Measurements from ENCODE around the gene SMURF1.

SMURF1 gene

DNA sequence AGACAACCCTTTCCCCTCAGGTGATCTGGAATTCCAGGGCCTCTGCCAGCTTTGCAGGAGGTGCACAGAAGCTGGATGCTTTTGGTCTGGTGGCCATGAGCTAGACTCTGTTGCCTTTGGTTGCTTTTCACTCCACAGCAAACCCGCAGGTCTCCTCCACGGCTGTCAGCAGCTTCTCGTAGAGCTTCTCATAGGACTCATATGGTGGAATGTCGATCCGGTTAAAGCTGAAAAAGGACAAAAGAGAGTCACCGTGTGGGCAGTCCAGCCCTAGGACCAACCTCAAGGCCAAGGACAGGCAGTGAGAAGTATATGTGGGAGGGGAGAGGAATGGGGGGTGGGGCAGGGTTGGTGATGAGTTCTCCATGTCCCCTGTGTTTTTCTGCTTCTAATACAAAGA lies 113.5 kb downstream of the SMURF1 start:
- WGBS (ENCODE audit: insufficient coverage, insufficient read length): no CpG with 5 or more reads among the region's 6 CpGs

DNA sequence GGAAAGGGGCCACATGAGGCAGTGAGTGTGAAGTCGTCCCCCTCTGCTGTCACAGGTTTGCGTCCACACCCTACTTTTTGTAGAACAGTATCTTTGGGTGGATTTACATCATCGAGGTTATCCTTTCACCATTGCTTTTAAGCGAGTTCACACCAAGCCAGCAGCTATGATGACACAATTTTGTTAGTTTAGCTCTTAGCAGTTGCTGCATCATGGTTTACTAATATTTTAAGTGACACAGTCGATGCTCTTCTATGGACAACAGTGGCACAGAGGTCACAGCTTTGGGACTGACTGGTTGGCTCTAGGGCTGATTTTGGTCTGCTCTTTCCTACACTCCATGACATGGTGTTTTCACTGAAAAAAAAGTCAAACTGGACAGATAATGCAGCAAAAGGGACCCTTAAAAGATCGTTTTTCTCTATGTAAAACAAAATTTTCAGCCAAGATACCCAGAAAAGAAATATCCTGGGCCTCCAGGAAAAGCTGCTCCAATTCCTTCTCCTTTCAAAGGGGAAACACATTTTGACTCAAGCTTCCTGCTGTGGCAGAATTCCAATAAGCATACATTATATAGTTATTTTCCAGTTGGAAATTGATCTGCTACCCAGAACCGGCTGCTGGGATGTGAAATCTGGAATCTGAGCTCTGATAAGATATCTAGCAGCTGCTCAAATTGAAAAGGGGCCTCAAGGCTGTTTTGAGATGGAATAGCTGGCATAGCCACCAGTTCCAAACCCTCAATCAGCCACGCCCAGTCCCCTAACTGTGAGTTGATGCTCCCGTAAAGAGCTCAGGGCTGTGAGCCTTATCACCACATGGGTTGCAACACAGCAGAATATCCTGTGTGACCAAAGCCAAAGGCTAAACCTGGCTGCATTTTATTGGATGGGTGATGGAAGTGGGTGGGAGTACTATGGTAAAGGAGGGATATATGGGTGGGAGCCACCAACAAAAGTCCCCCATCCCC lies 114.2 kb downstream of the SMURF1 start:
- Histone ChIP-seq H3K4me1 (ENCODE audit: control insufficient read depth, insufficient read depth, low read length) (no peaks in the 10 kb centered on the region), H3K36me3 (ENCODE audit: control insufficient read depth, insufficient read depth, low read length) (peaks cover 23% of the 10 kb centered on the region)

More for the DNA sequence above, 113.5 kb downstream of the SMURF1 start:
- H3K27ac ChIP-seq (ENCODE audit: low read length): no peak overlapping the region
- no peak overlapping the region for H3K4me3 ChIP-seq (ENCODE audit: low read length)
- H3K36me3 ChIP-seq (ENCODE audit: control insufficient read depth, insufficient read depth, low read length): peaks cover 30% of the 10 kb centered on the region
- no peaks in the 10 kb centered on the region for H3K9me3 ChIP-seq (ENCODE audit: control insufficient read depth, insufficient read depth, low read length)
- no peaks in the 10 kb centered on the region for H3K27me3 ChIP-seq (ENCODE audit: control insufficient read depth, insufficient read depth, low read length)
- no peaks in the 10 kb centered on the region for H3K4me1 ChIP-seq (ENCODE audit: control insufficient read depth, insufficient read depth, low read length)
- no peak for DNase-seq (ENCODE audit: low read depth, low spot score)

DNA sequence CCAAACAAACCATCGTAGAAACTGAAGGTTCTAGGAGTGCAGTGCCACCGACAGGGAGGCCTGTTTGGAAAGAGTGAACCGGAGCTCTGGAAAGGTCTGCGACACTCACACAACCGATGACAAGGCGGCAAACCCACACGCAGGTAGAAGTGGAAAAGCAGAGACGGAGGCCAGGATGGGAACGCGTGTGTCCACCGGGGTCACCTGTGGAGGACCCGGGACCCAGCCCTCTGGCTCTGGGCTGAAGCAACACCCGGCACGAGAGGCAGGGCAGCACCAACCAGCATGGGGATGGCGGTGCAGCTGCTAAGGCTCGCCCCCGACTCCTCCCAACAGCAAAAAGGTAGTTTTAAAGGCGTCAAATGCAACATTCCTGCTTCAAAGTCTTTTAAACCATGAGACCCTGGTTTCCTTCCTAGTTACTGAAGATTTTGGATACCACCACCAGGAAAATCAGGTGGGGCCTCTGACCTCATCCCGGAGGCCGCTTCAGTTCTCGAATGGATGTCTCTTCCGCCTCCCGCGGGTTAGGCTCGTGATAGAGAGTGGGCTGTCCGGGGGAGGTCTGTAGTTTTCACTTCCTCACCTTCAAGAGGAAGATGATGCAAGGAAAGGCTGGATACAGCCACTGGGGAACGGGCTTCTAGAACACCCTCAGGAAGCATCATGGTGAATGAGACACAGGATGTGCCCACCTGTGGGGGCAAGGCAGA lies 115.5 kb downstream of the SMURF1 start:
- no peak overlapping the region for H3K27ac ChIP-seq (ENCODE audit: low read length)
- H3K4me1 ChIP-seq (ENCODE audit: control insufficient read depth, insufficient read depth, low read length): no peaks in the 10 kb centered on the region

More for the DNA sequence above, 114.2 kb downstream of the SMURF1 start:
- DNase-seq (ENCODE audit: low read depth, low spot score): no peak
- H3K27ac ChIP-seq (ENCODE audit: low read length): no peak overlapping the region
- H3K9me3 ChIP-seq (ENCODE audit: control insufficient read depth, insufficient read depth, low read length): no peaks in the 10 kb centered on the region
- no peak overlapping the region for H3K4me3 ChIP-seq (ENCODE audit: low read length)
- no peaks in the 10 kb centered on the region for H3K27me3 ChIP-seq (ENCODE audit: control insufficient read depth, insufficient read depth, low read length)
- WGBS (ENCODE audit: insufficient coverage, insufficient read length): no CpG with 5 or more reads among the region's 9 CpGs

DNA sequence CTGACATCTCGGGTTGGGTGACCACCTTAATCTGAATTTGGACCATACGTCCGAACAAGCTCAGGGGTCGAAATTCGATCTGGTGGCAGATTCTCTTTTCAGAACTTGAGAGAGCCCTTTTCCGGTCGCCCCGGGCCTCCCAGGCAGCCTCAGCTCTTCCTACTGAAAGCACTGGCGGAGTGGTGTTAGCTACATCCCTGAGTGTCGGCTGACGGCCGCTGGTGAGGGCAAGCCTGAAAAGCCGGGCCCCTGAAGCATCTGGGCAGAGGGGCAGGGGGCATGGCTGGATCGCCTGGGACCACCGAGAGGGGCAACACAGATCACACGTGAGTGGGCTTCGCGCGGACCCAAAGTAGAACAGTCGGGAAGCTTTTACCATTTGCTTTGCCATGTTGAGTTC lies 116.1 kb downstream of the SMURF1 start:
- no peak for DNase-seq (ENCODE audit: low read depth, low spot score)
- Histone ChIP-seq H3K9me3 (ENCODE audit: control insufficient read depth, insufficient read depth, low read length) (no peaks in the 10 kb centered on the region), H3K27ac (ENCODE audit: low read length) (no peak overlapping the region), H3K36me3 (ENCODE audit: control insufficient read depth, insufficient read depth, low read length) (peaks cover 13% of the 10 kb centered on the region), H3K4me1 (ENCODE audit: control insufficient read depth, insufficient read depth, low read length) (no peaks in the 10 kb centered on the region), H3K4me3 (ENCODE audit: low read length) (no peak overlapping the region), H3K27me3 (ENCODE audit: control insufficient read depth, insufficient read depth, low read length) (no peaks in the 10 kb centered on the region)
- no CpG with 5 or more reads among the region's 20 CpGs for WGBS (ENCODE audit: insufficient coverage, insufficient read length)

More for the DNA sequence above, 115.5 kb downstream of the SMURF1 start:
- Histone ChIP-seq H3K4me3 (ENCODE audit: low read length) (no peak overlapping the region), H3K27me3 (ENCODE audit: control insufficient read depth, insufficient read depth, low read length) (no peaks in the 10 kb centered on the region), H3K9me3 (ENCODE audit: control insufficient read depth, insufficient read depth, low read length) (no peaks in the 10 kb centered on the region), H3K36me3 (ENCODE audit: control insufficient read depth, insufficient read depth, low read length) (peaks cover 16% of the 10 kb centered on the region)
- no CpG with 5 or more reads among the region's 27 CpGs for WGBS (ENCODE audit: insufficient coverage, insufficient read length)
- DNase-seq (ENCODE audit: low read depth, low spot score): no peak

DNA sequence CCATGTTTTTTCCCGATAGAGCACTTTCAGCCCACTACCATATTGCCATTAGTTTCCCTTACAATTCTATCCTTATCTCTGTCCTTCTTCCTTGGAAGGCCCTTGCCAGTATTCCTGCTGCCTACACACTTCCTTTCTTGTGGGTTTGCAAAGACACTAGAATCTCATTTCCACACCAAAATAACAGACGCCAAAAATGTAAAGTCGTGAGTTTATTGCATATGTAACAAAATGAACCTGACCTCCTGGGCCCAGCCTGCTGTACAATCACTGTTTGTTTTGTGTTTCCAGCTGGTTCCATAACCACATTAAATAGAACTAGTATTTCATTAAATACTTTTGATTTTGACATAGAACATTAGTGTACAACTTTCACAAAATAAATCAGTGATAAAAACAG lies 116.7 kb downstream of the SMURF1 start:
- no peak overlapping the region for H3K4me3 ChIP-seq (ENCODE audit: low read length)

DNA sequence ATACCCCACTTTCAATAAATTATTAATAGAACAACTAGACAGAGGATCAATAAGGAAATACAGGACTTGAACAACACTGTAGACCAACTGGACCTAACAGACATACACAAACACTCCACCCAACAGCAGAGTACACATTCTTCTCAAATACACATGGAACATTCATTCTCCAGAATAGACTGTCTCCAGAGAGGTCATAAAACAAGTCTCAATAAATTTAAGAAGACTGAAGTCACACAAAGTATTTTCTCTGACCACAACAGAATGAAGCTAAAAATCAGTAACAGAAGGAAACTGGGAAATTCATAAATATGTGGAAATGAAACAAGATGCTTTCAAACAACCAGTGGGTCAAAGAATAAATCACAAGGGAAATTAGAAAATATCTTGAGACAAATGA lies 119.8 kb downstream of the SMURF1 start:
- Histone ChIP-seq H3K27me3 (ENCODE audit: control insufficient read depth, insufficient read depth, low read length) (no peaks in the 10 kb centered on the region), H3K27ac (ENCODE audit: low read length) (no peak overlapping the region), H3K9me3 (ENCODE audit: control insufficient read depth, insufficient read depth, low read length) (no peaks in the 10 kb centered on the region), H3K4me1 (ENCODE audit: control insufficient read depth, insufficient read depth, low read length) (no peaks in the 10 kb centered on the region), H3K36me3 (ENCODE audit: control insufficient read depth, insufficient read depth, low read length) (peaks cover 3% of the 10 kb centered on the region), H3K4me3 (ENCODE audit: low read length) (no peak overlapping the region)
- DNase-seq (ENCODE audit: low read depth, low spot score): no peak

More for the DNA sequence above, 116.7 kb downstream of the SMURF1 start:
- Histone ChIP-seq H3K9me3 (ENCODE audit: control insufficient read depth, insufficient read depth, low read length) (no peaks in the 10 kb centered on the region), H3K27me3 (ENCODE audit: control insufficient read depth, insufficient read depth, low read length) (no peaks in the 10 kb centered on the region), H3K36me3 (ENCODE audit: control insufficient read depth, insufficient read depth, low read length) (peaks cover 13% of the 10 kb centered on the region), H3K4me1 (ENCODE audit: control insufficient read depth, insufficient read depth, low read length) (no peaks in the 10 kb centered on the region), H3K27ac (ENCODE audit: low read length) (no peak overlapping the region)
- WGBS (ENCODE audit: insufficient coverage, insufficient read length): no CpG with 5 or more reads among the region's 3 CpGs
- DNase-seq (ENCODE audit: low read depth, low spot score): no peak

- DNase-seq (ENCODE audit: low read depth, low spot score): no peak
- no peaks in the 10 kb centered on the region for H3K4me1 ChIP-seq (ENCODE audit: control insufficient read depth, insufficient read depth, low read length)
- H3K27ac ChIP-seq (ENCODE audit: low read length): no peak overlapping the region
- H3K4me3 ChIP-seq (ENCODE audit: low read length): no peak overlapping the region
- no CpG with 5 or more reads among the region's 3 CpGs for WGBS (ENCODE audit: insufficient coverage, insufficient read length)
- H3K9me3 ChIP-seq (ENCODE audit: control insufficient read depth, insufficient read depth, low read length): no peaks in the 10 kb centered on the region
- no peaks in the 10 kb centered on the region for H3K27me3 ChIP-seq (ENCODE audit: control insufficient read depth, insufficient read depth, low read length)
- no peaks in the 10 kb centered on the region for H3K36me3 ChIP-seq (ENCODE audit: control insufficient read depth, insufficient read depth, low read length)
These were observed 121.9 kb downstream of the SMURF1 start for GRCh38 chr7:99021941-99022560.

GRCh38 chr7:99020413-99020715 lies 123.5 kb downstream of the SMURF1 start:
- Histone ChIP-seq H3K27ac (ENCODE audit: low read length) (no peak overlapping the region), H3K9me3 (ENCODE audit: control insufficient read depth, insufficient read depth, low read length) (no peaks in the 10 kb centered on the region), H3K4me3 (ENCODE audit: low read length) (no peak overlapping the region), H3K4me1 (ENCODE audit: control insufficient read depth, insufficient read depth, low read length) (no peaks in the 10 kb centered on the region), H3K27me3 (ENCODE audit: control insufficient read depth, insufficient read depth, low read length) (no peaks in the 10 kb centered on the region), H3K36me3 (ENCODE audit: control insufficient read depth, insufficient read depth, low read length) (no peaks in the 10 kb centered on the region; the same call in 1 of the 2 replicates)
- no CpG with 5 or more reads among the region's 3 CpGs for WGBS (ENCODE audit: insufficient coverage, insufficient read length)
- DNase-seq (ENCODE audit: low read depth, low spot score): no peak

DNA sequence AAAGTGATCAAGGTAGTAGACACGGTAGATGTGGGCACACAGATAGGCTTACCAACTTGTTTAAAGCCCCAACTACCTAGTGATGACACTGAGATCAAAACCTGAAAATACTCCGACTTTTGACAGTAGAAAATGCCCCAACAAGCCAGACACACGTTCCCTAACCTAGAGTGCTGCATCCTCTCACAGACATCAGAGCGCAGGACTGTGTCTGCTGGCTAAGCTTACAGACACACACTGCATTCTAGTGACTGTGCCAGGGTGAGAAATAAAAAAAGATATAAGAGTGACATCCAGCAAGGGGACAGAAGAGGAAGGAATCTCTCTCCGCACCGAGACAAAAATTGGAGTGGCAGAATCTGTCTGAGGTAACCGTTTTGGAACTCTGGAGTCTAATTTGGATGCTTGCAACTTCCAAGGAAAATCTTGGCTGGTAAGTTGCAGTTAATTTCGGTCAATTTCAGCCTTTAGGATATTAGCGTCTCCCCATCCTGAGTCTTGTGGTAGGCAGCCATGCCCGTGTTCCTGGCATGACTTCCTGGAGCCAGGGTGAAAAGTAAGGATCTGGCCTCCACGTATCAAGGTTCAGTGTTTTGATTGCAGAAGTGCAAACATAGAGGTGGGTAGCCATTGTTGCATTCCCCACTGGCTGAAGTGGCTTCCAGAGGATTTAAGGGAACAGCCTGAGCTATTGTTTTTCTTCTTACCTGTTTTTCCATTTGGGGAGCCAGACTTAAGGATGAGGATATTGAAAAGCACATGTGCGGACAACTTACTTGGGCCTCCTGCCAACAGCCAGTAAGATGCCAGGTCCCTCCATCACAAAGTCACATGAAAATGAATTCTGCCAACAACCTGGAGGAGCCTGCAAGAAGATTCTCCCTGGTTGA lies 124.1 kb downstream of the SMURF1 start:
- Histone ChIP-seq H3K36me3 (ENCODE audit: control insufficient read depth, insufficient read depth, low read length) (no peaks in the 10 kb centered on the region; the same call in 1 of the 2 replicates), H3K27me3 (ENCODE audit: control insufficient read depth, insufficient read depth, low read length) (no peaks in the 10 kb centered on the region), H3K4me1 (ENCODE audit: control insufficient read depth, insufficient read depth, low read length) (no peaks in the 10 kb centered on the region), H3K27ac (ENCODE audit: low read length) (no peak overlapping the region), H3K4me3 (ENCODE audit: low read length) (no peak overlapping the region), H3K9me3 (ENCODE audit: control insufficient read depth, insufficient read depth, low read length) (no peaks in the 10 kb centered on the region)
- no peak for DNase-seq (ENCODE audit: low read depth, low spot score)
- no CpG with 5 or more reads among the region's 12 CpGs for WGBS (ENCODE audit: insufficient coverage, insufficient read length)

DNA sequence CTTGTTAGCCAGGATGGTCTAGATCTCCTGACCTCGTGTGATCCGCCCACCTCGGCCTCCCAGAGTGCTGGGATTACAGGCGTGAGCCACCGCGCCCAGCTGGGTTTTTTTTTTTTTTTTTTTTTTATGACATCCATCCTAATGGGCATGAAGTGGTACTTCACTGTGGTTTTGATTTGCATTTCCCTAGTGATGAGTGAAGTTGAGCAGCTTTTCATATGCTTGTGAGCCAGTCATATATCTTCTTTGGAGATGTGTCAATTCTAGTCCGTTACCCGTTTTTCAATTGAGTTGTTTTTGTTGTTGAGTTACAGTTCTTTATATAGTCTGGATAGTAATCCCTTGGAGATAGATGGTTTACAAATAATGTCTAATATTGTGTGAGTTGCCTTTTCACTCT lies 127.7 kb downstream of the SMURF1 start:
- no CpG with 5 or more reads among the region's 8 CpGs for WGBS (ENCODE audit: insufficient coverage, insufficient read length)
- no peaks in the 10 kb centered on the region for H3K9me3 ChIP-seq (ENCODE audit: control insufficient read depth, insufficient read depth, low read length)
- H3K27me3 ChIP-seq (ENCODE audit: control insufficient read depth, insufficient read depth, low read length): no peaks in the 10 kb centered on the region
- H3K4me3 ChIP-seq (ENCODE audit: low read length): no peak overlapping the region
- no peak for DNase-seq (ENCODE audit: low read depth, low spot score)
- no peak overlapping the region for H3K27ac ChIP-seq (ENCODE audit: low read length)
- peaks cover 22% of the 10 kb centered on the region for H3K36me3 ChIP-seq (ENCODE audit: control insufficient read depth, insufficient read depth, low read length)
- no peaks in the 10 kb centered on the region for H3K4me1 ChIP-seq (ENCODE audit: control insufficient read depth, insufficient read depth, low read length)
